Upper lobe of right lung (tissue), 1 donor: ENCODE measurements around the gene SYNJ2. TPM values are rescaled to one million over a fixed set of nuclear protein-coding genes. Genes with fewer than 3 reads are reported as not detected.
A peak's percentile ranks its signal among the peaks of the same experiment; 100 is the strongest.

Source experiments
- ATAC-seq: fragments of 200-7000 bp; cut with Tn5 transposase; one replicate; pipeline ENCODE4 v1.9.1; 2020; ENCODE audit warnings: mild to moderate bottlenecking, moderate library complexity
- DNase-seq: peaks from one replicate; pipeline ENCODE4 v3.0.0-alpha.2; 2020
- H3K27ac ChIP-seq: fragments of 200-600 bp; one replicate; pipeline ENCODE4 v1.8.0; 2022
- H3K27me3 ChIP-seq: fragments of 200-600 bp; one replicate; pipeline ENCODE4 v1.8.0; 2022; ENCODE audit warnings: mild to moderate bottlenecking
- H3K36me3 ChIP-seq: fragments of 200-600 bp; one replicate; pipeline ENCODE4 v1.8.0; 2022
- H3K4me1 ChIP-seq: fragments of 200-600 bp; one replicate; pipeline ENCODE4 v1.8.0; 2022
- H3K4me3 ChIP-seq: fragments of 200-600 bp; one replicate; pipeline ENCODE4 v1.8.0; 2022; ENCODE audit warnings: mild to moderate bottlenecking
- H3K9me3 ChIP-seq: fragments of 200-600 bp; one replicate; pipeline ENCODE4 v1.8.0; 2022
- CTCF ChIP-seq: fragments of 200-600 bp; IDR thresholded peaks from one replicate; pipeline ENCODE4 v1.8.0; 2022; ENCODE audit warnings: antibody characterized with exemption
- intact Hi-C: fragments of 100-400 bp; cut with DNase I; formaldehyde crosslinking; loops from one replicate; pipeline ENCODE4 v1.11.0; 2022
- total RNA-seq: library from RNA; stranded (reverse); fragmentation: NEBNext Ultra II Directional; extraction: Animal tissue kit (Norgen Biotek cat#: 25700); gene quantifications from one replicate; pipeline ENCODE4 v1.2.1, GENCODE V29; 2021
- donor health status: DM: no; HTN: yes; CAD: no; lungs with severe emphysema.

SYNJ2 gene
- total RNA-seq, 1 donor from 2014 or later = 7.2 TPM

GRCh38 chr6:157999168-158000051 is 17.7 kb downstream of the SYNJ2 start:
- intact Hi-C loops = no loop called here
- ATAC-seq (no peak), DNase-seq (no peak)
- no peak for TF ChIP-seq CTCF
- Histone ChIP-seq H3K4me3 (no peak overlapping the region), H3K27ac (no peak overlapping the region), H3K9me3 (no peaks in the 10 kb centered on the region), H3K36me3 (no peaks in the 10 kb centered on the region), H3K4me1 (peaks cover 19% of the 10 kb centered on the region), H3K27me3 (no peaks in the 10 kb centered on the region)

DNA sequence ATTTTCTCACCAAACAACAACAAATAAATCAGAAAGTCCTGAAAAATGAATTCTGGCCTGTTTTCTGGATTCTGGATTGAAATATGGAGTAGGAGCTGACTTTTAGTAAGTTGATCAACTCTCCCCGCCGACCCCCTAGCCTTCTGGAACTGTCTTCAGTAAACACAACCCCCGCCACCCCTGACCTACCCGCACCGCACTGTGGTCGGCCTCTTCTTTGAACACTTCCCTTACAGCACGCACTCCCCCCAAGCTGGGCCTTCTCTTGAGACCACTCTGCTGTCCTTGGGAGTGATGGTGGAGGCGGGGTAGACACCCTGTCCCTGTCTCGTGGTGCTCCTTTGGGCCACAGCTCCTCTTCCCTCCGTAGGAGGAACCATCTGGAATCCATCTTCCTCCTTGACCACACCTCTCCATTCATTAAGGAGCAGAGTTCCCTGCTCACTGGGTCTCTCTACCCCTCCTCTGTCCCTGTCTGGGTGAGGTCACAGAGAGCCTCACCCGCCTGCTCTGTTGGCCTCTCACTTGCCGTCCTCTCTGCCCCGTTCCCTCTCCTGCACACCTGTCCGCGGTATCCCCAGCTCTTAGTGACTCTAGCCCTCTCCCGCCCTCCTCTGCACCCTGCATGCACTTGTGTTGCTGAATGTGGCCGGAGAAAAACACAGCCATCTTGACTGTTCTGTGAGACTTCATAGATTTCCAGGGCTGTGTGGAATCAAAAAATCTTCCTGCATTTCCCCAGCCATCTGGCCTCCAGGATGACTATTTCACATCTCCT is 19.1 kb downstream of the SYNJ2 start:
- intact Hi-C loops = no loop called here
- no peaks in the 10 kb centered on the region for H3K9me3 ChIP-seq
- no peak overlapping the region for H3K4me3 ChIP-seq
- no peaks in the 10 kb centered on the region for H3K36me3 ChIP-seq
- no peak for ATAC-seq
- H3K27ac ChIP-seq = no peak overlapping the region
- H3K27me3 ChIP-seq = no peaks in the 10 kb centered on the region
- no peak for TF ChIP-seq CTCF
- DNase-seq = no peak
- H3K4me1 ChIP-seq = peaks cover 22% of the 10 kb centered on the region

- intact Hi-C loops = no loop called here
Measured at GRCh38 chr6:158002249-158002950, 20.7 kb downstream of the SYNJ2 start.

DNA sequence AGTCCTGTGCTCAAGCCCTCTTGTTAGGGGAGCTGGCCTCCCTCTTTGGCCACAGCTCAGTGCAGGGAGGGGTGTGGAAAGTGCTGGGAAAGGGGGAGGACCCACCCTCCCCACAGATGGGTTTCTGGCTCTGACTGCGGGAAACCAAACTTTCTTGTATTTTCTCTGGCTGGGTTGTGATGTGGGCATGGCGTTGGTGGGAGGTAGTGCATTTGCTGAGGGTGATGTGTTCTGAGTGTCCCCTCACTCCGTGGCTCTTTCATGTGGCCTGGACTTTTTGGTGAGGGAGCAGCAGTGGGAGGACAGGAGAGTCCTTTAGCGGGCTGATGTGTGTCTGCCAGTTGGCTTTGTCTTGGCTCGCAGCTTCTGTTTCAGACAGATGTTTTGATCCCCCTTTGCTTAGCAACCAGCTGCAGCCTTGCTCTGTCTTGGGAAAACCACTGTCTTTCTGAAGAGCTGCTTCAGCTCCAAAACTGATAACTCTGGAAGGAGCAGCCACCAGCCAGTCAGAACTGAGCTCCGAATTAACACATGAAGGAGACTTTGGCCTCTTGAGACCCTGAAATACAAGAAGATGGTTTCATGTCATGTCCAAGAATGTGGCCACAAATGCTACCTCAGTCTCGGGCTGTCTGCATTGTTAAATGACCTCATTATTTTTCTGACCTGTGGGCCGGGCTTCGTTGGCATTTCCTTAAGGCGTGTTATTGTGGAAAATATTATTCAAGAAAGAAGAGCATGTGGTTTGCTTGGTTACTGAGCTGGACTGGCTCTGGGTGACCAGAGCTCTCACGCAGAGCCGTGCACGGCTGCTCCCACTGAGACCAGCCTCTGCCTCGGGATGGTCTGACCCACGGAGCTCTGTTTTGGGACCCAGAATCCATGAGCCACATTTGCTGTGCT is 21.5 kb downstream of the SYNJ2 start:
- Histone ChIP-seq H3K36me3 (no peaks in the 10 kb centered on the region), H3K27ac (peak overlapping the region; percentile 68), H3K9me3 (no peaks in the 10 kb centered on the region), H3K4me3 (no peak overlapping the region), H3K27me3 (no peaks in the 10 kb centered on the region), H3K4me1 (peaks cover 27% of the 10 kb centered on the region)
- intact Hi-C loops = no loop called here
- DNase-seq = no peak
- no peak for TF ChIP-seq CTCF
- ATAC-seq = peak; percentile 37

More at GRCh38 chr6:158002249-158002950, 20.7 kb downstream of the SYNJ2 start:
- H3K4me3 ChIP-seq = no peak overlapping the region
- no peak for TF ChIP-seq CTCF
- no peaks in the 10 kb centered on the region for H3K27me3 ChIP-seq
- peak overlapping the region; percentile 68 for H3K27ac ChIP-seq
- no peaks in the 10 kb centered on the region for H3K36me3 ChIP-seq
- H3K4me1 ChIP-seq = peaks cover 22% of the 10 kb centered on the region
- no peaks in the 10 kb centered on the region for H3K9me3 ChIP-seq
- ATAC-seq = no peak
- no peak for DNase-seq
